HL-60 (cell line): ENCODE results near the gene KYNU.
A peak's percentile ranks its signal among the peaks of the same experiment; 100 is the strongest.
"Not testable (repeated sequence)": the region's sequence is repeated elsewhere in the genome, so short reads cannot be mapped to it uniquely, and the experiment has no call there.

Source experiments
- DNase-seq, 2 experiments: peaks; one replicate each; pipeline ENCODE4 v3.0.0-alpha.2; 2010 to 2020; ENCODE audit warnings: low read depth in 1 of 2, low spot score in 1 of 2
- H3K27ac ChIP-seq: fragments of 250-450 bp; sonication (Bioruptor Pico); replicated peaks from 2 replicates; pipeline ENCODE4 v1.5.1; 2020; ENCODE audit warnings: mild to moderate bottlenecking, moderate library complexity
- H3K27me3 ChIP-seq: fragments of 250-450 bp; sonication (Bioruptor Pico); 2 replicates; pipeline ENCODE4 v1.5.1; 2021; ENCODE audit warnings: mild to moderate bottlenecking, moderate library complexity; ENCODE audit not compliant: insufficient read depth, poor library complexity, severe bottlenecking
- H3K4me3 ChIP-seq: replicated peaks from 2 replicates; pipeline ENCODE4 v1.5.1; 2011; ENCODE audit warnings: mild to moderate bottlenecking, control low read depth, low read length; ENCODE audit not compliant: insufficient read depth
- CTCF ChIP-seq: IDR thresholded peaks from one replicate; pipeline ENCODE4 v1.5.1; 2011; ENCODE audit warnings: low read length, control low read depth, inconsistent platforms; ENCODE audit not compliant: insufficient read depth
- GABPA ChIP-seq: IDR thresholded peaks from 2 replicates; pipeline ENCODE4 v1.6.1; 2012; ENCODE audit warnings: low read depth
- POLR2AphosphoS5 ChIP-seq: IDR thresholded peaks from 2 replicates; pipeline ENCODE4 v1.6.1; 2012; ENCODE audit warnings: low read depth
- REST ChIP-seq: IDR thresholded peaks from 2 replicates; pipeline ENCODE4 v1.6.1; 2012; ENCODE audit warnings: low read depth; ENCODE audit not compliant: insufficient replicate concordance
- SPI1 ChIP-seq: IDR thresholded peaks from 2 replicates; pipeline ENCODE4 v1.6.1; 2012; ENCODE audit warnings: low read depth, mild to moderate bottlenecking, borderline replicate concordance

KYNU gene

GRCh38 chr2:142863485-142863961, 13.9 kb upstream of the KYNU start:
- no peak overlapping the region for H3K4me3 ChIP-seq
- H3K27me3 ChIP-seq, result no peaks in the 10 kb centered on the region
- no peak overlapping the region for H3K27ac ChIP-seq
- no peak for DNase-seq
- no peak for TF ChIP-seq REST
- no peak for TF ChIP-seq SPI1
- no peak for TF ChIP-seq CTCF
- no peak for TF ChIP-seq POLR2AphosphoS5
- no peak for TF ChIP-seq GABPA

GRCh38 chr2:142864605-142865004, 12.9 kb upstream of the KYNU start:
- H3K27ac ChIP-seq, H3K4me3 ChIP-seq, DNase-seq, H3K27me3 ChIP-seq: not testable (repeated sequence)

- DNase-seq, result no peak
- peak; percentile 25; the same call in 1 of the 2 replicates for TF ChIP-seq SPI1
- TF ChIP-seq CTCF, result no peak
- no peak overlapping the region for H3K27ac ChIP-seq
- no peak overlapping the region for H3K4me3 ChIP-seq
- H3K27me3 ChIP-seq, result no peaks in the 10 kb centered on the region
These were observed 11.5 kb upstream of the KYNU start for GRCh38 chr2:142865924-142866323.

GRCh38 chr2:142866426-142866825, 11.0 kb upstream of the KYNU start:
- no peak overlapping the region for H3K4me3 ChIP-seq
- no peak for DNase-seq
- no peaks in the 10 kb centered on the region for H3K27me3 ChIP-seq
- no peak for TF ChIP-seq CTCF
- no peak for TF ChIP-seq REST
- no peak for TF ChIP-seq SPI1
- no peak for TF ChIP-seq GABPA
- TF ChIP-seq POLR2AphosphoS5, result no peak
- H3K27ac ChIP-seq, result no peak overlapping the region
